Activated CD4-positive, alpha-beta memory T cell treated with anti-CD3 and anti-CD28 coated beads for 36 hours (primary cell): ENCODE measurements around the gene SLC39A11. TPM values are rescaled to one million over a fixed set of nuclear protein-coding genes. Genes with fewer than 3 reads are reported as not detected.
A peak's percentile ranks its signal among the peaks of the same experiment; 100 is the strongest.

Experiments
- CTCF ChIA-PET: fragments of 350-600 bp; sonication (Branson Sonifier 250); formaldehyde crosslinking; loops from one replicate; lab custom pipeline; 2021; ENCODE audit warnings: antibody characterized with exemption, inconsistent platforms; lab: Charles Lee
- POLR2A ChIA-PET: fragments of 350-600 bp; sonication (Branson Sonifier 250); formaldehyde crosslinking; loops from one replicate; lab custom pipeline; 2021; ENCODE audit warnings: antibody characterized with exemption; lab: Charles Lee
- DNase-seq: peaks from one replicate; pipeline ENCODE4 v3.0.0-alpha.2; 2020
- H3K27ac Mint-ChIP-seq: one replicate; pipeline ENCODE4 v1.8.0; 2021; ENCODE audit warnings: mixed read lengths
- H3K27me3 Mint-ChIP-seq: one replicate; pipeline ENCODE4 v1.8.0; 2021; ENCODE audit warnings: mixed read lengths
- H3K36me3 Mint-ChIP-seq: one replicate; pipeline ENCODE4 v1.8.0; 2021; ENCODE audit warnings: mixed read lengths
- H3K4me1 Mint-ChIP-seq: one replicate; pipeline ENCODE4 v1.8.0; 2021; ENCODE audit warnings: low read depth, mixed read lengths
- H3K4me3 Mint-ChIP-seq: one replicate; pipeline ENCODE4 v1.8.0; 2021; ENCODE audit warnings: mild to moderate bottlenecking, mixed read lengths
- H3K9me3 Mint-ChIP-seq: one replicate; pipeline ENCODE4 v1.8.0; 2021; ENCODE audit warnings: mixed read lengths
- intact Hi-C: fragments of 100-400 bp; cut with micrococcal nuclease; formaldehyde crosslinking; loops from one replicate; pipeline ENCODE4 v1.15.1; 2023
- total RNA-seq, 2 experiments: library from RNA; stranded (reverse); gene quantifications; one replicate each; pipeline ENCODE4 v1.2.3, GENCODE V29; 2021

SLC39A11 gene
- total RNA-seq, 2 experiments from 2014 or later: 14.9 to 15.2 TPM

DNA sequence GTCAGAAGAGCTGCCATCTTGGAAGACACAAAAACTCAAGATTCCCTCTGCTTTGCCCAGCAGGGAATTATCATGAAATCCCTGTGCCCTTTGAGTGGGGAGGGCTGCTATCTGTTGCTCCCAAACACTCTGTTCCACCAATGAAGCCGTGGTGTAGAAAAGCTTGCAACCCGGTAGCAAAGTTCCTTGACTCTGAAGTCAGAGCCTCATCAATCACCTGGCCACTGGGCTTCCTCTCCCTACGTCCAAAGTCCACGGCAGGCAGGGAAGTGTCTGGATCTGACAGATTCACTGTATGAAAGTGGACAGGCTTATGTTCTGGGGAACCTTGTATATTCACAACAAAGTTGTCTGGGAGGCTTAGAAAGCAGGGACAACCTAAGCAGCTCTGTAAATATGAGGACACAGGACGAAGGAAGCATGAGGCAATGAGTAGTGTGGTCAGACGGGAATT, 343.3 kb downstream of the SLC39A11 start:
- POLR2A ChIA-PET: no interaction called here
- no peak overlapping the region for H3K4me3 Mint-ChIP-seq
- intact Hi-C loops: no loop called here
- no peaks in the 10 kb centered on the region for H3K36me3 Mint-ChIP-seq
- no peaks in the 10 kb centered on the region for H3K4me1 Mint-ChIP-seq
- no peak for DNase-seq
- no peaks in the 10 kb centered on the region for H3K27me3 Mint-ChIP-seq
- no peaks in the 10 kb centered on the region for H3K9me3 Mint-ChIP-seq
- H3K27ac Mint-ChIP-seq: no peak overlapping the region
- CTCF ChIA-PET: no interaction called here

DNA sequence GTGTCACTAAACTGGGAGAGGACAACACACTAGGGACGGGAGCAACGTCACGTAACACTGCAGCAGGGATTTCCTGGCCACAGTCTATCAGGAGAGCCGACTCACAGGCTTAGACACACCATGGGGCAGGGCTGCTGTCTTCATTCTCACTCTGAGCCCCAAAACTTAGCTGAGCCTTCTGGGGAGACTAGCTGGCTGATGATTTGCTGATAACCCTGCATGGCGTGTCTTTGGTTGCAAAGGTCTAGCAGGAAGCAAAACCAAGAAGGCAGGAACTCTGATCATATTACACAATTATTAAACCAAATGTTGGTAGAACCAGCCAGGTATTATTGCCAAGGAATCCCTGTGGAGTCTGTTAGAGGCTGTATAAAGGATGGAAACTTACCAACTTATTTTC, 345.0 kb downstream of the SLC39A11 start:
- DNase-seq: no peak
- ChIA-PET POLR2A (no interaction called here), CTCF (no interaction called here)
- no peaks in the 10 kb centered on the region for H3K27me3 Mint-ChIP-seq
- intact Hi-C loops: no loop called here
- no peaks in the 10 kb centered on the region for H3K36me3 Mint-ChIP-seq
- no peaks in the 10 kb centered on the region for H3K4me1 Mint-ChIP-seq
- no peak overlapping the region for H3K4me3 Mint-ChIP-seq
- H3K9me3 Mint-ChIP-seq: no peaks in the 10 kb centered on the region
- H3K27ac Mint-ChIP-seq: no peak overlapping the region

DNA sequence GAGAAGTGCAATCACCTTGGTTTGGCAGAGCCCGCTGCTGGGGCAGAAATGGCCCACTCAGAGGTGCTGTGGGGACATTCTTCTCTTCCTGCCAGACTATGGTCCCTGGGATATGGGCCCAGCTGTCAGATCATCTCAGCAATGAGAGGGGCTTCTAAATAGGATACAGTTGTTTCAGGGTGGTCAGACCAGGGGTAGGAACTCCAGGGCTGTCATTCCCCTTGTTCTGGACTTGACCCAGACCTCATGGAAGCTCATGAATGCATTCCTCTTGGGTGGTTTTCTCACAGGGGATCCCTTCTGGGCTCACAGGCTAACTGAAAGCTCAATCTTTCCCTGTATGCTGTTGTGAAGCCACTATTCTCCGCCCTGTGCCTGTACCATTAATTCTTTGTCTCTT, 347.2 kb downstream of the SLC39A11 start:
- intact Hi-C loops: no loop called here
- DNase-seq: no peak
- no peaks in the 10 kb centered on the region for H3K27me3 Mint-ChIP-seq
- no peak overlapping the region for H3K4me3 Mint-ChIP-seq
- ChIA-PET CTCF (interaction anchor here (1.1 kb wide), 1 partner anchor 20 kb away, joined by 3 read pairs; no protein-coding TSS in a partner anchor), POLR2A (no interaction called here)
- H3K9me3 Mint-ChIP-seq: no peaks in the 10 kb centered on the region
- no peaks in the 10 kb centered on the region for H3K36me3 Mint-ChIP-seq
- H3K4me1 Mint-ChIP-seq: no peaks in the 10 kb centered on the region
- no peak overlapping the region for H3K27ac Mint-ChIP-seq

DNA sequence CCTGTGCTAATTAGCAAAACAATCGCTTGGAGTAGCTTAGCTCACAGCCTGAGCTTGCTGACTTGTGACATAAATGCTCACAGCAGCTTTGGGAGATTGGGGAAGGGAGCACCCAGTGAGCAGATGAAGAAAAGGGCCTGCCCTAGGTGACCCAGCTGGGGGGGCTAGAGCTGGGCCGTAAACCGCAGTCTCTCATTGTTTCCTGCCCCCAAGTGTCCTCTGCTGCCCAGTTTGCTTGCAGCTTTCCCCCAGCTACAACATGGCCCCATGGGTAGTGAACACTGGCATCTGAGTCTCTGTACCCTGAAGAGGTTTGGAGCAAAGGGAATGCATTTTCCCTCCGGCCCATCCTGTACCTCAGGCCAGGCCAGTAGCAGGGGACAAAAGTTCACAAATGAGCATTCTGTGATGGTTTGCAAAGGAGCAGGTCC, 349.4 kb downstream of the SLC39A11 start:
- H3K27me3 Mint-ChIP-seq: no peaks in the 10 kb centered on the region
- H3K36me3 Mint-ChIP-seq: no peaks in the 10 kb centered on the region
- no peak overlapping the region for H3K27ac Mint-ChIP-seq

DNA sequence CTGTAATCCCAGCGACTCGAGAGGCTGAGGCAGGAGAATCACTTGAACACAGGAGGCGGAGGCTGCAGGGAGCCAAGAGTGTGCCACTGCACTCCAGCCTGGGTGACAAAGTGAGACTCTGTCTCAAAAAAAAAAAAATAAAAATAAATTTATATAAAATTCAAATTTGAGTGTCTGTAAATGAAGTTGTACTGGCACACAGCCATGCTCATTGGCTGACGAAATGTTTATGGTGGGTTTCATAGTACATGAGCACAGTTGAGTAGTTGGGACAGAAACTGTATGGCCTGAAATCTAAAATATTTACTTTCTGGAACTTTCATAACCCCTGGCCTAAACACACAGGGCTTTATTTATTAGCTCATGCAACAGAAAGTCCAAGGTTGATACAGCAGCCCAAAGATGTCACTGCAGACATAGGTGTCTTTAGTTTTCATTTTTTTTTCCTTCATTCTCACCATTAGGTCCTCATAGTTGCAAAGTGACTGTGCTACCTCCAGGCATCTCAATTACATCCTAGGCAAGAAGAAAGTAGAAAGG, 355.3 kb downstream of the SLC39A11 start:
- ChIA-PET CTCF (no interaction called here), POLR2A (no interaction called here)
- no peaks in the 10 kb centered on the region for H3K4me1 Mint-ChIP-seq
- no peak overlapping the region for H3K4me3 Mint-ChIP-seq
- no peaks in the 10 kb centered on the region for H3K27me3 Mint-ChIP-seq
- intact Hi-C loops: no loop called here
- no peak overlapping the region for H3K27ac Mint-ChIP-seq
- no peaks in the 10 kb centered on the region for H3K9me3 Mint-ChIP-seq
- H3K36me3 Mint-ChIP-seq: peaks cover 4% of the 10 kb centered on the region
- no peak for DNase-seq

More for the DNA sequence above, 349.4 kb downstream of the SLC39A11 start:
- H3K4me1 Mint-ChIP-seq: no peaks in the 10 kb centered on the region
- DNase-seq: no peak
- POLR2A ChIA-PET: no interaction called here
- no peak overlapping the region for H3K4me3 Mint-ChIP-seq
- CTCF ChIA-PET: interaction anchor here (1.2 kb wide), 1 partner anchor 17 kb away, joined by 4 read pairs; no protein-coding TSS in a partner anchor
- intact Hi-C loops: no loop called here
- no peaks in the 10 kb centered on the region for H3K9me3 Mint-ChIP-seq

DNA sequence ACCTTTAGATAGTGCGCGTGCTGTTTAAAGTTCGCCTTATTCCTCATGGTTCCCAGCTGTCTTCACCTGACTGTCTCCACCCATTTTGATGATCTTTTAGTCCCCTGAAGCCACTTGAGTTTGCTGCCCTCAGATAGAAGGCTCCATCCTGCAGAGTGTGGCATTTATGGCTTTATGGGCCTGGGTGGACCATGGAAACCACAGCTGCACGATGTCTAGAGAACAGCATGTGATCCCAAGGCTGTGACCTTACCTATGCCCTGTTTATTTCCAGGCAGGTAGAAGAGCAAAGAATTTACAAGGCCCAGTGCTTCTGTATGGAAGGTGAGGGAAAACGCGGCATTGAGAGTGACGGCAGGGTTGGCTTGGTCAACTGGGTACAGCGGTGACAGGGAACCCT, 356.9 kb downstream of the SLC39A11 start:
- intact Hi-C loops: no loop called here
- ChIA-PET CTCF (interaction anchor here (1.6 kb wide), 1 partner anchor 10 kb away, joined by 3 read pairs; no protein-coding TSS in a partner anchor), POLR2A (no interaction called here)
- Mint-ChIP-seq H3K9me3 (no peaks in the 10 kb centered on the region), H3K27ac (no peak overlapping the region), H3K4me1 (no peaks in the 10 kb centered on the region), H3K27me3 (no peaks in the 10 kb centered on the region), H3K4me3 (no peak overlapping the region), H3K36me3 (peaks cover 4% of the 10 kb centered on the region)
- no peak for DNase-seq

DNA sequence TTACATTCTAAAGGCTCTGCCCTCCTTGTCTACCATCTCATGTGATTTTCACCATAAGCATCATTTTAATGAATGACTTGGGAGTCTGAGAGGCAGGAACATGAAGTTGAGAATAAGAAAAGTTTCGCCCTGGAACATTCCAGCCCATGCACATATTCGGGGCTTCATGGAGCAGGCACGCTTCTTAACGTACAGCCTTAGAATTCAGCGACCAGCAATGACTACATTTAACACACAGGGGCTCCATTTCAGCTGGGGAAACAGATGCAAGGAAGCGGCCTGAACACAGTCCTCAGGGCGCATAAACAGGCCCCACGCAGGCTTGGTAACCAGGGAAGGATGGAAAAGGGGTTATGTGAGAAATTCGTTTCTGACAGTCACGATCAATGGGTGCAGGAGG, 357.4 kb downstream of the SLC39A11 start:
- H3K27ac Mint-ChIP-seq: no peak overlapping the region

DNA sequence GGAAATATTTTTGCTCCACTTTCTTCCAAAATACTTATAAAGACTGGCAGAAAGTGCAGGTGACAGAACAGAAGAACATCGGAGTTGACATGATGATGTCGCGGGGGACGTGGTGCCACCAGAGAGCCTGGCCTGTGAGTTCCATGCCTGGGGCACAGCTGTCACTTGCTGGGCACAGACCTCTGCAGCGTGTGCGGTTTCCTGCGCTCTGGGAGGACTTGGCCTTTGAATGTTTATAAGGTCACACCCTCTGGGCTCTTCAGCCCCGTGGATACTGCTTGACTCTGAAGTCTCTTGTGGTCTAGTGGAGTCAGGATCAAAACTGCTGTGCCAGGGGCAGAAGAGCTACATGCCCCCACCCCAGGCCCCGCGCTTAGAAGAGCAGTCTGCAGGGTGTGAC, 357.9 kb downstream of the SLC39A11 start:
- Mint-ChIP-seq H3K4me1 (no peaks in the 10 kb centered on the region), H3K27me3 (no peaks in the 10 kb centered on the region), H3K27ac (no peak overlapping the region), H3K4me3 (no peak overlapping the region), H3K9me3 (no peaks in the 10 kb centered on the region), H3K36me3 (peaks cover 4% of the 10 kb centered on the region)
- ChIA-PET CTCF (interaction anchor here (1.6 kb wide), 1 partner anchor 10 kb away, joined by 3 read pairs; no protein-coding TSS in a partner anchor), POLR2A (no interaction called here)
- intact Hi-C loops: no loop called here
- DNase-seq: no peak

More for the DNA sequence above, 357.4 kb downstream of the SLC39A11 start:
- H3K27me3 Mint-ChIP-seq: no peaks in the 10 kb centered on the region
- H3K9me3 Mint-ChIP-seq: no peaks in the 10 kb centered on the region
- POLR2A ChIA-PET: no interaction called here
- intact Hi-C loops: no loop called here
- H3K4me1 Mint-ChIP-seq: no peaks in the 10 kb centered on the region
- peaks cover 4% of the 10 kb centered on the region for H3K36me3 Mint-ChIP-seq
- DNase-seq: no peak
- H3K4me3 Mint-ChIP-seq: no peak overlapping the region
- CTCF ChIA-PET: interaction anchor here (1.6 kb wide), 1 partner anchor 10 kb away, joined by 3 read pairs; no protein-coding TSS in a partner anchor

DNA sequence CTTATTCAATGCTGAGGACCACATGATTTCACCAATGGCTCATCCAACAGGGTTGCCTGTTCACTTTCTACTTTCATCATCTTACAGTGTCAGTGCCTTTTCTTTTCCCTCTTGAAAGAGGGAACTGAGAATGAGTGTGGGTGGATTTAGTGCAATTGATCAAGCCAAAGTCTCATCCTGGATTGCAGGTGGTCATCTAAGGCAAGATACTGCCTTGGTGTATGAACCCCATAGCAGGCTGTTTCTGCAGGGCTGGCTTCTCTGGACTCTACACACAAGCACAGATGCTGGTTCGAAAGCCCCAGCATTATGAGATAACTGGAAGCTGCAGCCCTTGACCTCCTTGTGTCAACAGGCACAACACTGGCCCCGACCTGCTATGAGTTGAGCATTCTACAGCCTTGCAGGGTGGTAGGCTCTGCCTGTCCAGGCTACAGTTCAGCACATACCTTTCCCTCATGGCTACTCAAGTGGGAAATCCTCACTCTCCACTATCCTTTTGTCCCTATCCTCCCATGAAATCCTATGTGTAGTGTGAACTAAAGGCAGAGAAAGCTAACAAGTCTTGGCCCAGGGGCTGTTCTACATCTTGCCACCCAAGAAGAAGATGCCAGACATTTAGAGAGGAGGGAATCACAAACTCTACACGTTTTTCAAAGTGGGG, 358.7 kb downstream of the SLC39A11 start:
- no peaks in the 10 kb centered on the region for H3K27me3 Mint-ChIP-seq
- no peak for DNase-seq
- POLR2A ChIA-PET: interaction anchor here (0.5 kb wide), 1 partner anchor 751 kb away, joined by 3 read pairs; no protein-coding TSS in a partner anchor
- intact Hi-C loops: no loop called here
- H3K4me1 Mint-ChIP-seq: no peaks in the 10 kb centered on the region
- peaks cover 4% of the 10 kb centered on the region for H3K36me3 Mint-ChIP-seq
- no peak overlapping the region for H3K4me3 Mint-ChIP-seq
- H3K27ac Mint-ChIP-seq: no peak overlapping the region
- CTCF ChIA-PET: interaction anchor here (1.6 kb wide), 1 partner anchor 9 kb away, joined by 3 read pairs; no protein-coding TSS in a partner anchor
- H3K9me3 Mint-ChIP-seq: no peaks in the 10 kb centered on the region

DNA sequence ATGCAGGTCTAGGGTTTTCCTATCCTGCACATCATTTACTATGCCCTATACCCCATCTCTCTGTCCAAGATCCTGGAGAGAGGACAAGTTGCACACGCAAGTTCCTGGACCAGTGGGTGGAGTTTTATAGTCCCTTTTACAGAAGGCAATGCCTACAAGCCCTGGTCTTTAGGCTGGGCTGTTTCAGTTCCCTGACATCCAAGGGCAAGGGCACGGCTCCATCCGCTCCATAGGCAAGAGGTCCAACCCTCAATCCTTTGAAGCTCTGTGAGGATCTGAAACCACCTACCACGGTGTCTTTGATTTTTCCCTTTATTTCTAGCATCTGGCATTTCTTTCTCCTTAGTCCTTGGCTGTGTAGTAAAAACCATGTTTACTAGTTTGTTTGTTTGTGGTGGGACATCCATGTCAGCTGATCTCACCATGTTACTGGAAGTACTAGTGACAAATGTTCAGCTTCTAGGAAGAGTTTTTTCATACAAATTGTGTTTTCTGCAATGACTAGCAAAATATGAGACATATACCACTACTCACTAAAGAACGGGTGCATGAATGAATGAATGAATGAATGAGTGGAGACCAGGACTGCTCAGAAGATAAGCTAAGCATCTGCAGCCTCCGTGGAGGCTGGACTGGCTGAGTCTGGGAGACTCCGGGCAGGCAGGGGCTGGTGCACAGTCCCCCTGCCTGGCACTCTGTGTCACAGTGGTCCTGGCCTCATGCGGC, 359.4 kb downstream of the SLC39A11 start:
- intact Hi-C loops: no loop called here
- Mint-ChIP-seq H3K36me3 (peaks cover 4% of the 10 kb centered on the region), H3K9me3 (no peaks in the 10 kb centered on the region), H3K4me3 (no peak overlapping the region), H3K27me3 (no peaks in the 10 kb centered on the region), H3K4me1 (peaks cover 2% of the 10 kb centered on the region), H3K27ac (no peak overlapping the region)
- CTCF ChIA-PET: no interaction called here
- DNase-seq: no peak
- POLR2A ChIA-PET: no interaction called here

DNA sequence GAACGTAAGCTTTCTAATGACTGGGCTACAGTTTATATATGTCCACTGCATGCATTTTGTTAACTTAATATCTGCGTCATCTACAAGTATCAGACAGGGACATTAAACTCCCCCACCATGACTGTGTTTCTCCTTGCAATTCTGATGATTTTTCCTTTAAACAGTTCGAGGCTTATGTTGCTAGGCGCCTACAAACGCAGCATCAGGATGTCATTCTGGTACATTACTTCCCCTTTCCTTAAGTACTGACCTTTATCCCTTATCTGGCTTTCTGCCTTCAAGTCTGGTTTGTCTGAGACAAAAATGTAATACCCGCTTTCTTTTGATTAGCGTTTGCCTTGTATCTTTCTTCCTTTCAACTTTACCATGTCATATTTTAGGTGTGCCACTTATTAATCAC, 362.4 kb downstream of the SLC39A11 start:
- intact Hi-C loops: no loop called here
- ChIA-PET CTCF (interaction anchor here (5.7 to 9.0 kb wide), 2 partner anchors 169 to 426 kb away, joined by 100 to 196 read pairs; no protein-coding TSS in a partner anchor), POLR2A (no interaction called here)
- H3K4me1 Mint-ChIP-seq: peaks cover 27% of the 10 kb centered on the region
- no peak overlapping the region for H3K27ac Mint-ChIP-seq
- H3K36me3 Mint-ChIP-seq: peaks cover 2% of the 10 kb centered on the region
- no peaks in the 10 kb centered on the region for H3K9me3 Mint-ChIP-seq
- no peak overlapping the region for H3K4me3 Mint-ChIP-seq
- DNase-seq: no peak
- H3K27me3 Mint-ChIP-seq: no peaks in the 10 kb centered on the region

DNA sequence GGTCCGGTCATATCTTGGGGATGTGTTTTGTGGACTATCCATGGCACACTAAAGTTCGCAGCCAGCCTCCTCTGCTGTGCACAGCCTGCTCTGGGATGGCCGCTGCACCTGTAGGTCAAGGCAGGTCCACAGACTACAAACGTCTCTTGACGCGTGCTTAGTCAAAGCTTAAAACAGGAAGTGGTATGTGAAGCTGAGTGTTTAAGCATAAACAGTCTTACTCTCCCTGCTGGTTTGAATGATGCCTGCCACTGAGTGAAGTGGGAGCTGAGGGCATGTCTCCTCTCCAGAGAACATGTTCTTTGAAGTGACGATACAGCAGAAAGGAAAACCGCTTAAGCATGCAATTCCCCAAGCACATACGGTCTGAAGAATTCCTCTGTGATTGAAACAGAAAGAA, 365.6 kb downstream of the SLC39A11 start:
- no peaks in the 10 kb centered on the region for H3K36me3 Mint-ChIP-seq
- H3K27ac Mint-ChIP-seq: peak overlapping the region; percentile 88
- CTCF ChIA-PET: interaction anchor here (0.7 to 9.0 kb wide), 49 partner anchors 9 to 1473 kb away, joined by 3 to 196 read pairs (median 4); partner anchors contain the start of genes COG1, SLC39A11 and SSTR2
- intact Hi-C loops: loop anchor here (1.0 to 5.0 kb wide), 9 partner anchors 8 to 583 kb away; partner anchors contain the start of gene SLC39A11
- no peaks in the 10 kb centered on the region for H3K9me3 Mint-ChIP-seq
- peak overlapping the region; percentile 61 for H3K4me3 Mint-ChIP-seq
- peaks cover 34% of the 10 kb centered on the region for H3K4me1 Mint-ChIP-seq
- peak; percentile 62 for DNase-seq
- POLR2A ChIA-PET: interaction anchor here (0.6 to 1.3 kb wide), 6 partner anchors 18 to 584 kb away, joined by 3 to 8 read pairs (median 3); partner anchors contain the start of gene COG1
- H3K27me3 Mint-ChIP-seq: no peaks in the 10 kb centered on the region
